ENCODE data around the gene SIN3A. TPM values are rescaled to one million over a fixed set of nuclear protein-coding genes. Genes with fewer than 3 reads are reported as not detected.
"Not testable (repeated sequence)": the region's sequence is repeated elsewhere in the genome, so short reads cannot be mapped to it uniquely, and the experiment has no call there.

The SIN3A gene
- total RNA-seq, 2 experiments from 2014 or later = 44.2 to 103 TPM

GRCh38 chr15:75483961-75484360 lies 32.5 kb upstream of the SIN3A start:
- no peak for DNase-seq (ENCODE audit: low spot score)
- ChIA-PET CTCF (ENCODE audit: unreplicated experiment) (no interaction called here), POLR2A (no interaction called here)
- Histone ChIP-seq H3K36me3 (ENCODE audit: insufficient read depth, low read length) (peaks cover 46% of the 10 kb centered on the region), H2AFZ (ENCODE audit: low read length) (no peak overlapping the region), H4K20me1 (ENCODE audit: insufficient read depth, low read length) (no peaks in the 10 kb centered on the region), H3K27ac (ENCODE audit: low read depth, low read length, poor library complexity, severe bottlenecking) (no peak overlapping the region), H3K4me2 (ENCODE audit: low read length) (no peak overlapping the region), H3K9me2 (ENCODE audit: insufficient read depth, low read length) (no peaks in the 10 kb centered on the region), H3K4me1 (ENCODE audit: insufficient read depth, low read length, poor library complexity, severe bottlenecking) (no peaks in the 10 kb centered on the region), H3K9me3 (ENCODE audit: low read length) (peaks cover 4% of the 10 kb centered on the region; the same call in 1 of the 2 replicates), H3K79me2 (ENCODE audit: insufficient read depth, low read depth, low read length) (no peaks in the 10 kb centered on the region), H3K4me3 (ENCODE audit: low read depth, low read length, poor library complexity, severe bottlenecking) (no peak overlapping the region)
- TF ChIP-seq CTCF (conservative IDR thresholded peaks at IDR 0.05; ENCODE audit: low read length) (no peak), EZH2phosphoT487 (IDR thresholded peaks at IDR 0.05; ENCODE audit: borderline replicate concordance, low read depth, low read length) (no peak)
- no TSS peak for BruUV-seq (replicated peaks)
- intact Hi-C loops (cut with micrococcal nuclease; ENCODE audit: unreplicated experiment) = no loop called here

GRCh38 chr15:75483556-75483955 lies 32.1 kb upstream of the SIN3A start:
- H3K4me1 ChIP-seq (ENCODE audit: insufficient read depth, low read length, poor library complexity, severe bottlenecking); POLR2A ChIA-PET; H3K9me2 ChIP-seq (ENCODE audit: insufficient read depth, low read length); BruUV-seq (replicated peaks); H4K20me1 ChIP-seq (ENCODE audit: insufficient read depth, low read length); CTCF ChIA-PET (ENCODE audit: unreplicated experiment); H2AFZ ChIP-seq (ENCODE audit: low read length); H3K4me3 ChIP-seq (ENCODE audit: low read depth, low read length, poor library complexity, severe bottlenecking); H3K9me3 ChIP-seq (ENCODE audit: low read length); H3K79me2 ChIP-seq (ENCODE audit: insufficient read depth, low read depth, low read length); H3K27ac ChIP-seq (ENCODE audit: low read depth, low read length, poor library complexity, severe bottlenecking); H3K4me2 ChIP-seq (ENCODE audit: low read length); DNase-seq (ENCODE audit: low spot score); intact Hi-C loops (cut with micrococcal nuclease; ENCODE audit: unreplicated experiment): not testable (repeated sequence)
- H3K36me3 ChIP-seq (ENCODE audit: insufficient read depth, low read length) = peaks cover 50% of the 10 kb centered on the region

GRCh38 chr15:75483106-75483505 lies 31.6 kb upstream of the SIN3A start:
- Histone ChIP-seq H3K9me2 (ENCODE audit: insufficient read depth, low read length) (no peaks in the 10 kb centered on the region), H3K4me1 (ENCODE audit: insufficient read depth, low read length, poor library complexity, severe bottlenecking) (no peaks in the 10 kb centered on the region), H3K27ac (ENCODE audit: low read depth, low read length, poor library complexity, severe bottlenecking) (no peak overlapping the region), H3K9me3 (ENCODE audit: low read length) (peaks cover 4% of the 10 kb centered on the region; the same call in 1 of the 2 replicates), H3K79me2 (ENCODE audit: insufficient read depth, low read depth, low read length) (no peaks in the 10 kb centered on the region), H3K4me3 (ENCODE audit: low read depth, low read length, poor library complexity, severe bottlenecking) (no peak overlapping the region), H2AFZ (ENCODE audit: low read length) (no peak overlapping the region), H3K4me2 (ENCODE audit: low read length) (no peak overlapping the region), H3K36me3 (ENCODE audit: insufficient read depth, low read length) (peaks cover 53% of the 10 kb centered on the region), H4K20me1 (ENCODE audit: insufficient read depth, low read length) (no peaks in the 10 kb centered on the region)
- no peak for DNase-seq (ENCODE audit: low spot score)
- intact Hi-C loops (cut with micrococcal nuclease; ENCODE audit: unreplicated experiment) = no loop called here
- TF ChIP-seq EZH2phosphoT487 (IDR thresholded peaks at IDR 0.05; ENCODE audit: borderline replicate concordance, low read depth, low read length) (no peak), CTCF (conservative IDR thresholded peaks at IDR 0.05; ENCODE audit: low read length) (no peak)
- ChIA-PET CTCF (ENCODE audit: unreplicated experiment) (no interaction called here), POLR2A (no interaction called here)
- no TSS peak for BruUV-seq (replicated peaks)

GRCh38 chr15:75480463-75480862 lies 29.0 kb upstream of the SIN3A start:
- POLR2A ChIA-PET = not testable (repeated sequence)

More at GRCh38 chr15:75480463-75480862, 29.0 kb upstream of the SIN3A start:
- H4K20me1 ChIP-seq (ENCODE audit: insufficient read depth, low read length); H3K4me3 ChIP-seq (ENCODE audit: low read depth, low read length, poor library complexity, severe bottlenecking); CTCF ChIA-PET (ENCODE audit: unreplicated experiment); H3K9me3 ChIP-seq (ENCODE audit: low read length); H3K27ac ChIP-seq (ENCODE audit: low read depth, low read length, poor library complexity, severe bottlenecking); H3K9me2 ChIP-seq (ENCODE audit: insufficient read depth, low read length); H2AFZ ChIP-seq (ENCODE audit: low read length); H3K4me1 ChIP-seq (ENCODE audit: insufficient read depth, low read length, poor library complexity, severe bottlenecking); H3K79me2 ChIP-seq (ENCODE audit: insufficient read depth, low read depth, low read length); intact Hi-C loops (cut with micrococcal nuclease; ENCODE audit: unreplicated experiment); H3K4me2 ChIP-seq (ENCODE audit: low read length); BruUV-seq (replicated peaks); DNase-seq (ENCODE audit: low spot score): not testable (repeated sequence)
- peaks cover 45% of the 10 kb centered on the region for H3K36me3 ChIP-seq (ENCODE audit: insufficient read depth, low read length)

Data from OCI-LY7 (cell line).